Keratinocyte (primary cell): ENCODE results near the gene PCCB. TPM values are rescaled to one million over a fixed set of nuclear protein-coding genes. Genes with fewer than 3 reads are reported as not detected.
"Not testable (repeated sequence)": the region's sequence is repeated elsewhere in the genome, so short reads cannot be mapped to it uniquely, and the experiment has no call there.

Experiments
- DNase-seq: peaks from one replicate; pipeline ENCODE4 v3.0.0-alpha.2; 2011; ENCODE audit warnings: low read depth, missing footprints, low spot score
- FAIRE-seq: peaks from 2 replicates; lab custom pipeline; 2011; peaks lifted over from hg19 to GRCh38; lab: Jason Lieb, UNC
- H2AFZ ChIP-seq: 2 replicates; pipeline ENCODE4 v1.6.0; 2012; ENCODE audit warnings: low read length, control low read depth, inconsistent platforms; ENCODE audit not compliant: control insufficient read depth
- H3K27ac ChIP-seq: 2 replicates; pipeline ENCODE4 v1.5.1; 2011; ENCODE audit warnings: low read length; ENCODE audit not compliant: control insufficient read depth, insufficient read depth
- H3K27me3 ChIP-seq: 3 replicates; pipeline ENCODE4 v1.6.0; 2011; ENCODE audit warnings: low read length; ENCODE audit not compliant: control insufficient read depth, insufficient read depth; ENCODE audit errors: extremely low read depth
- H3K36me3 ChIP-seq, 2 experiments: 2 replicates in 1 of 2; 3 replicates in 1 of 2; pipeline ENCODE4 v1.5.1; 2011; ENCODE audit warnings: low read length in 2 of 2, mild to moderate bottlenecking in 1 of 2; ENCODE audit not compliant: control insufficient read depth in 2 of 2, insufficient read depth in 2 of 2; ENCODE audit errors: extremely low read depth in 1 of 2
- H3K4me1 ChIP-seq: 3 replicates; pipeline ENCODE4 v1.5.1; 2011; ENCODE audit warnings: low read length; ENCODE audit not compliant: control insufficient read depth, insufficient read depth; ENCODE audit errors: extremely low read depth
- H3K4me2 ChIP-seq: 3 replicates; pipeline ENCODE4 v1.6.0; 2011; ENCODE audit warnings: low read depth, low read length; ENCODE audit not compliant: control insufficient read depth, insufficient read depth; ENCODE audit errors: extremely low read depth
- H3K4me3 ChIP-seq, 3 experiments: fragments of 200-600 bp in 1 of 3; sonication (generic) in 1 of 3; 2 replicates in 2 of 3; 3 replicates in 1 of 3; pipeline ENCODE4 v1.5.1; 2011 to 2016; ENCODE audit warnings: low read length in 3 of 3, mild to moderate bottlenecking in 3 of 3, control low read depth in 2 of 3, inconsistent platforms in 1 of 3, low read depth in 1 of 3, mixed read lengths in 1 of 3, mixed run types in 1 of 3, moderate library complexity in 1 of 3; ENCODE audit not compliant: control insufficient read depth in 2 of 3, insufficient read depth in 2 of 3; ENCODE audit errors: extremely low read depth in 1 of 3
- H3K79me2 ChIP-seq: 2 replicates; pipeline ENCODE4 v1.6.0; 2012; ENCODE audit warnings: low read length; ENCODE audit not compliant: control insufficient read depth, insufficient read depth
- H3K9ac ChIP-seq: 3 replicates; pipeline ENCODE4 v1.6.0; 2011; ENCODE audit warnings: low read length; ENCODE audit not compliant: control insufficient read depth, insufficient read depth; ENCODE audit errors: extremely low read depth
- H3K9me1 ChIP-seq: 3 replicates; pipeline ENCODE4 v1.6.0; 2011; ENCODE audit warnings: low read length; ENCODE audit not compliant: control insufficient read depth, insufficient read depth; ENCODE audit errors: extremely low read depth
- H3K9me3 ChIP-seq: 2 replicates; pipeline ENCODE4 v1.5.1; 2012; ENCODE audit warnings: low read depth, low read length; ENCODE audit not compliant: control insufficient read depth
- H4K20me1 ChIP-seq: 3 replicates; pipeline ENCODE4 v1.6.0; 2011; ENCODE audit warnings: low read length; ENCODE audit not compliant: control insufficient read depth, insufficient read depth; ENCODE audit errors: extremely low read depth
- EZH2 ChIP-seq: IDR thresholded peaks from one replicate; pipeline ENCODE4 v1.6.1; 2012; ENCODE audit warnings: inconsistent platforms, mild to moderate bottlenecking, low read length, moderate library complexity
- dilution Hi-C: fragments of 300-500 bp; cut with MboI; formaldehyde crosslinking; loops from one replicate; pipeline ENCODE4 v1.7.0; 2020; ENCODE audit warnings: low sequenced_read_pairs; ENCODE audit not compliant: extremely low pct_ligation_motif_present
- polyA plus RNA-seq, 5 experiments: library from polyadenylated mRNA; depleted of rRNA in 3 of 5; stranded (reverse) in 3 of 5; stranded (forward) in 1 of 5; unstranded in 1 of 5; fragments of >200 nt; gene quantifications; 1 replicate in 1 of 5; 2 replicates in 3 of 5; 3 replicates in 1 of 5; pipeline versions ENCODE4 v1.2.1 to v1.2.3, GENCODE V29; 2011 to 2012; ENCODE audit warnings: missing spikeins in 2 of 5, low read depth in 1 of 5, low replicate concordance in 1 of 5
- TF ChIP-seq, protein P1 (sequence below), 3 experiments: IDR thresholded peaks in 1 of 3; conservative IDR thresholded peaks in 1 of 3; optimal IDR thresholded peaks in 1 of 3; 2 replicates in 2 of 3; 3 replicates in 1 of 3; pipeline versions ENCODE3 to v1.5.1; 2011; ENCODE audit warnings: low read length in 3 of 3, mild to moderate bottlenecking in 3 of 3, moderate library complexity in 2 of 3, control low read depth in 1 of 3, inconsistent platforms in 1 of 3; ENCODE audit not compliant: insufficient read depth in 2 of 3; ENCODE audit errors: extremely low read depth in 1 of 3

PCCB gene
- polyA plus RNA-seq, 1 donor (not counting 4 experiments of a cell fraction or from before 2014, with no cell fraction given), result 46.9 TPM

DNA sequence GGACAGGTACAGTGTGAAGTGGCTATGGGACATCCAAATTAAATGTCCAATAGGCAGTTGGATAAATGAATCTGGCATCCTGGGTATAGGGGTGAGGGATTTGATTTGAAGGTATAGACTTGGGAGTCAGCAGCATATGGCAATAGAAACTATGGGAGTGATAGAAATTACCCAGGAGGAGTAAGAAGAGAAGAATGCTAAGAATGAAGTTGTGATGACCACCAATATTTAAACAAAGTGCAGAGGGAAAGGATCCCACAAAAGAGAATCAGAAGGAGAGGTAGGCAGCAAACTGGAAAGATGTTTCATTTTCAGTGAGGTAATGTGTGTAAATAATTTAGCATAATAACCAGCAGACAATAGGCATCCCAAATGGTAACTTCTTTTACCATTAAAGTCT is 40.2 kb upstream of the PCCB start:
- FAIRE-seq (no peak), DNase-seq (no peak)
- no peak overlapping the region for H2AFZ ChIP-seq
- H4K20me1 ChIP-seq, result no peaks in the 10 kb centered on the region
- no peak overlapping the region for H3K27ac ChIP-seq
- no peaks in the 10 kb centered on the region for H3K27me3 ChIP-seq
- H3K4me1 ChIP-seq, result no peaks in the 10 kb centered on the region
- H3K4me2 ChIP-seq, result no peak overlapping the region
- no peaks in the 10 kb centered on the region for H3K9me1 ChIP-seq
- no peak overlapping the region for H3K9ac ChIP-seq
- dilution Hi-C loops, result no loop called here
- H3K79me2 ChIP-seq, result no peaks in the 10 kb centered on the region
- no peaks in the 10 kb centered on the region for H3K9me3 ChIP-seq
- H3K36me3 ChIP-seq, result no peaks in the 10 kb centered on the region
- TF ChIP-seq, protein P1, sequence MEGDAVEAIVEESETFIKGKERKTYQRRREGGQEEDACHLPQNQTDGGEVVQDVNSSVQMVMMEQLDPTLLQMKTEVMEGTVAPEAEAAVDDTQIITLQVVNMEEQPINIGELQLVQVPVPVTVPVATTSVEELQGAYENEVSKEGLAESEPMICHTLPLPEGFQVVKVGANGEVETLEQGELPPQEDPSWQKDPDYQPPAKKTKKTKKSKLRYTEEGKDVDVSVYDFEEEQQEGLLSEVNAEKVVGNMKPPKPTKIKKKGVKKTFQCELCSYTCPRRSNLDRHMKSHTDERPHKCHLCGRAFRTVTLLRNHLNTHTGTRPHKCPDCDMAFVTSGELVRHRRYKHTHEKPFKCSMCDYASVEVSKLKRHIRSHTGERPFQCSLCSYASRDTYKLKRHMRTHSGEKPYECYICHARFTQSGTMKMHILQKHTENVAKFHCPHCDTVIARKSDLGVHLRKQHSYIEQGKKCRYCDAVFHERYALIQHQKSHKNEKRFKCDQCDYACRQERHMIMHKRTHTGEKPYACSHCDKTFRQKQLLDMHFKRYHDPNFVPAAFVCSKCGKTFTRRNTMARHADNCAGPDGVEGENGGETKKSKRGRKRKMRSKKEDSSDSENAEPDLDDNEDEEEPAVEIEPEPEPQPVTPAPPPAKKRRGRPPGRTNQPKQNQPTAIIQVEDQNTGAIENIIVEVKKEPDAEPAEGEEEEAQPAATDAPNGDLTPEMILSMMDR (optimal IDR thresholded peaks at IDR 0.05 in 1 of 3, IDR thresholded peaks at IDR 0.05 in 1 of 3, conservative IDR thresholded peaks at IDR 0.05 in 1 of 3; ENCODE audit: extremely low read depth in 1 of 3, insufficient read depth in 2 of 3, low read length in 3 of 3), result no peak
- TF ChIP-seq EZH2, result no peak
- no peak overlapping the region for H3K4me3 ChIP-seq

DNA sequence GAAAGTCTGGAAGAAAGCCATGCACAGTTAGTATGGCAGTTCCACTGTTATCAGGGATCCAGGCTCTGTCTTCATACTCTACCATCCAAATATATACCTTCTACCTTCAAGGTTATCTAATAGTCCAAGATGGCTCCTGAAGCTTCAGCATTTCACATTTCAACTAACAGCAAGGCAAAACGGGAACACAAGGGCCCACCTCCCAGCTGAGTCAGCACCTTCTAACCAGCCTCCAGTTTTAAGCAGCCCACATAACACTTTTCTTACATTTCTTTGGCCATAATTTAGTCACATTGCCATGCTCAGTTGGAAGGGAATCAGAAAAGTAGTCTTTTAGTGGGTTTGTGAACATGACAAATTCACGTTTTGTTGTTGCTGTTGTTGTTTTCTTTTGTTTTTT is 38.6 kb upstream of the PCCB start:
- Histone ChIP-seq H3K9me3 (no peaks in the 10 kb centered on the region), H3K36me3 (no peaks in the 10 kb centered on the region), H3K4me2 (no peak overlapping the region), H3K9me1 (no peaks in the 10 kb centered on the region), H3K27me3 (no peaks in the 10 kb centered on the region), H3K4me1 (no peaks in the 10 kb centered on the region), H3K9ac (no peak overlapping the region), H4K20me1 (no peaks in the 10 kb centered on the region), H3K79me2 (no peaks in the 10 kb centered on the region), H2AFZ (no peak overlapping the region), H3K4me3 (no peak overlapping the region), H3K27ac (no peak overlapping the region)
- dilution Hi-C loops, result no loop called here
- no peak for DNase-seq
- no peak for FAIRE-seq
- TF ChIP-seq, protein P1 (optimal IDR thresholded peaks at IDR 0.05 in 1 of 3, IDR thresholded peaks at IDR 0.05 in 1 of 3, conservative IDR thresholded peaks at IDR 0.05 in 1 of 3; ENCODE audit: extremely low read depth in 1 of 3, insufficient read depth in 2 of 3, low read length in 3 of 3), result no peak
- TF ChIP-seq EZH2, result no peak

DNA sequence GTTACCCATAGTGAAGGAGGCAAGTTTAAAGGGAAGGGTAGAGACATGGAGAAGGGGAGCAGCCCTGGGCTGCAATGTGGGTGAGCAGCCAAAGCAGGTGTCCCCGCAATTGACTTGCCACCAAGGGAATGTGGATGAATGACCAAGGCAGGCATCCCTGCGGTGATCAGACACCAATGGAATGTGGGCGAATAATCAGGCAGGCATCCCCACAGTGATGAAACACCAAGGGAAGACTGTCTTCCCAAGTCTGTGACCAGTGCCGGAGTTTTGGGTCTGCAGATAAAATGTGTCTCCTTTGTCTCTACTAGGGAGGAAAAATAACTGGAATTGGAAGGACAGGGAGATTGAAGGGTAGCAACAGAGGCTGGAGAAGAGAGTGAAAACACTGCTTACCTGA is 27.4 kb upstream of the PCCB start:
- DNase-seq, H3K9me3 ChIP-seq, H3K4me1 ChIP-seq, H3K79me2 ChIP-seq, H3K4me2 ChIP-seq, H3K27me3 ChIP-seq, H4K20me1 ChIP-seq, H3K27ac ChIP-seq, H3K36me3 ChIP-seq, H3K9ac ChIP-seq, H2AFZ ChIP-seq, H3K4me3 ChIP-seq, FAIRE-seq, dilution Hi-C loops, H3K9me1 ChIP-seq: not testable (repeated sequence)
